K562 (cell line): ENCODE results near the gene ANKRD31.

Experiments used
- BRF2 ChIP-seq: IDR thresholded peaks from 3 replicates; pipeline ENCODE4 v1.6.1; 2011; ENCODE audit warnings: borderline replicate concordance, mild to moderate bottlenecking; ENCODE audit not compliant: insufficient read length, insufficient read depth
- CTCF ChIP-seq, 3 experiments: IDR thresholded peaks in 2 of 3; conservative IDR thresholded peaks in 1 of 3; 2 replicates each; pipeline ENCODE4 v1.5.1; 2011 to 2012; ENCODE audit warnings: low read length in 3 of 3, mild to moderate bottlenecking in 3 of 3, control low read depth in 2 of 3, improper control_type of control experiment in 1 of 3, inconsistent platforms in 1 of 3, low read depth in 1 of 3, mixed read lengths in 1 of 3, moderate library complexity in 1 of 3; ENCODE audit not compliant: insufficient read depth in 2 of 3
- POLR2A ChIP-seq: fragments of 450-650 bp; conservative IDR thresholded peaks from 2 replicates; pipeline ENCODE4 v1.6.1; 2016

- TF ChIP-seq CTCF (IDR thresholded peaks at IDR 0.05 in 2 of 3, conservative IDR thresholded peaks at IDR 0.05 in 1 of 3; ENCODE audit: insufficient read depth in 2 of 3, low read depth in 1 of 3, low read length in 3 of 3): no peak
- no peak for TF ChIP-seq BRF2
- TF ChIP-seq POLR2A: no peak
These were observed 44.4 kb downstream of the ANKRD31 start for GRCh38 chr5:75192264-75192663.
